Jurkat, Clone E6-1 (cell line): ENCODE results near the gene COX7A1.
"Not testable (repeated sequence)": the region's sequence is repeated elsewhere in the genome, so short reads cannot be mapped to it uniquely, and the experiment has no call there.

Experiments used
- DNase-seq: peaks from one replicate; pipeline ENCODE4 v3.0.0-alpha.2; 2011; ENCODE audit warnings: low read depth, low spot score
- H3K4me3 ChIP-seq: 2 replicates; pipeline ENCODE4 v1.5.1; 2011; ENCODE audit warnings: mild to moderate bottlenecking, low read length, control low read depth, moderate library complexity

The COX7A1 gene

DNA sequence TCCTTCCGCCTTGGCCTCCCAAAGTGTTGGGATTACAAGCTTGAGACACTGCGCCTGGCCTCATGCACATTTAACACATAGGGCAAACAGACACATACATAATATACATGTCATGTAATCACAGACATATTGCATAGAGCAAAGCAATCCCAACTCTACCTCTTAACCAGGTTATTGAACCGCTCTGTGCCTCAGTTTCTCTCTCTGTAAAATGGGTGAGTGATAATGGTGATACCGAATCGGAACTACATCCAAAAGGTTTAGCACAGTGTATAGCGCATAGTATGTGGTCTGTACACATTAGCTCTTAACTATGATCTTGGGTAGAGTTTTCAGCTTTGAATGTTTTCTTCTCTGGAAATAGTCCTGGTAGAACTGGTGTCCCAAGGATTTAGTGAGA lies 7.6 kb downstream of the COX7A1 start:
- no peak overlapping the region for H3K4me3 ChIP-seq
- no peak for DNase-seq

DNA sequence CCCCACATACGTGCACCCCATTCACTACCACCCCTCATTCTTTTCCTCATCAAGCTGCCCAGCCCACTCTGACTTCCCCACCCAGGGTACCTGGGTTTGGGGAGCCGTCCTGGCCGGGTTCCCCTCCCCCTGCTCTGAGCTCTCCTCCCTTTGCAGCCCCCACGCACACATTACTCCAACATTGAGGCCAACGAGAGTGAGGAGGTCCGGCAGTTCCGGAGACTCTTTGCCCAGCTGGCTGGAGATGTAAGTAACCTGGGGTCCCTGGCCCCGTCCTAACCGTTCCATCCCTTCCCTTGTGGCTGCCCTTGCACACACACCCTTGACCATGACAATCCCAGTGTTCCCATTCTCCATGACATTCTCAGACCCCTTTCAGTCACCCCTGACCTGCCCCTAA lies 9.8 kb downstream of the COX7A1 start:
- no peak overlapping the region for H3K4me3 ChIP-seq
- DNase-seq = no peak

DNA sequence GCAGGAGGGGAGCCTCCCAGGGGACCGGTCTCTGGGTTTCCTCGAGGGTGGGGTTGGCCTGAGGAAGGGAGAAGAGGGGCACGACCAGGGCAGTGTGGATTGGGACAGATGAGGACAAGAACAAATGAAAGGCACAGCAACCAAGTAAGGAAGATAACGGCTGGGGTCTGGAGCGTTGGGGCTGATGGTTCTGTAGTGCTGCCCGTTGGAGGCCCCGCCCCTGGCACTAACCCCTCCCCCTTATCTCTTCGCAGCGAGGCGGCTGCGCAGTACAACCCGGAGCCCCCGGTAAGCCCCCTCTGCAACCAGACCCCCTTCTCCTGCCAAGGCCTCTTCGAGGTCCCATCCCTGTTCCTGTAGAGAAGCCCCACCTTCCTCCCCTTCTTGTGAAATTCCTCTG lies 10.2 kb downstream of the COX7A1 start:
- DNase-seq = no peak
- H3K4me3 ChIP-seq = no peak overlapping the region

DNA sequence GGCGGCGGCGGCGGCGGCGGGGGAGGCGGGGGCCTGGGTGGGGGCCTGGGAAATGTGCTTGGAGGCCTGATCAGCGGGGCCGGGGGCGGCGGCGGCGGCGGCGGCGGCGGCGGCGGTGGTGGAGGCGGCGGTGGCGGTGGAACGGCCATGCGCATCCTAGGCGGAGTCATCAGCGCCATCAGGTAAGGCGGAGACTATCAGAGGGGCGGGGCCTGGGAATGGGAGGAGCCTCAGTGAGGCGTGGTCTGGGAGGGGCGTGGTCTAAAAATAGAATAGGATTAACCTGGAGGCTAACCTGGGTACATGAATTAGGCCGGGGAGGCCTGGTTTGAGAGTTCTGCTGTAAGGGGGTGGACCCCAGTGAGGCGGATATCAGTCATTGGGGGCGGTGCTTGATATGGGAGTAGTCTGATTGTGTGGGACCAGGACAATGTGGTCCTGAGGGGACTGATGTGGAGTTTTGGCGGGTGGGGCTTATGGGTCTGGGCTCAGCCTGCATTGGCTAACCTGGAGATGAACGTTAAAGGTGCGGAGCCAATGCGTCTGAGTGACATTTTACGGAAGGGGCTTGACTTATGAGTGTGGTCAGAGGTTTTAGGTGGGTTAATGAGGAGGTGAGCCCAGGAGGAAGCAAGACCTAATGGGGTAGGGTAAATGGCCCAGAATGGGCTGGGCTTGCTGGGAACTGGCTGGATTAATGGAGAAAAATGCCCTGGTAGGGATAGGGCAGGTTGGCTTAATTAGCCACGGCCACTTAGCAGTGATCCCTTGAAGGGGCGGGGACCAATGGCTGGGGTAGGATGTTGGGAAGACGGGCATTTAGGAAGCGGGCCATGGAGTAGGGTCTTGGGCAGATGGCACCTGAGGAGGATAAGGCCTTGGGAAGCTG lies 11.0 kb downstream of the COX7A1 start:
- DNase-seq = peak; percentile 84
- H3K4me3 ChIP-seq = peak overlapping the region; percentile 97

DNA sequence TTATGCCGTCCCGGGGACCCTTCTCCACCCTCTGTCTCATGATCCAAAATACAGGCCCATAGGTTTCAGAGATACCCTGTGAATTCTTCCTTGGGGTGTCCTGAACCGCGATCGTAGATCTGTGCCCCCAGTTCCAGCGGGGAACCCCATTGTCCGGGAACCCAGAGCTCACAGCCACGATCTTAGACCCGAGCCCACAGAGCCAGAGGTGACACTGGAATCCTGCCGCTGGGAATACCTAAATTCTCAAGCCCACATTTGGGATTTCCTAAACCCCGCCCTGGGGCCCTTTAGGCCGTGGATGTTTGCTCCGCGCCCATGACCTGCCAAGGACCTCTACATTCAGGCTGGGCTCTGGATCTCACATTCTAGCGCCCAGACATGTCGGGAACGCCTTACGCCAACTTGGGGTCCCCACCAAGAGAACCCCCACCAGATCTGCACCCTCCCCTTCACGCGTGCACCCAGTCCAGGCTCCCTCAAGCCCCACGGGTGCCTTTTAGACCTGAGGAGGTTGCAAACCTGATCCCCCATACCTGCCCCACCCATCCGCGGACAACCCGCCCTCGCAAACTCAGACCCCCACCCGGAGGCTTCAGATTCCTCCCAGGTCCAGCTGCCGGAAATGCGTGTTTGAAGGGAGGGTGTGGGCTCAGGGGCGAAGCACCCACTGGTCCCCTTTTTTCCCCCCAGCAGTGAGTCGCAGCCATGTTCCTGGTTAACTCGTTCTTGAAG lies 11.8 kb downstream of the COX7A1 start:
- H3K4me3 ChIP-seq = peak overlapping the region; percentile 97
- DNase-seq = peak; percentile 57

DNA sequence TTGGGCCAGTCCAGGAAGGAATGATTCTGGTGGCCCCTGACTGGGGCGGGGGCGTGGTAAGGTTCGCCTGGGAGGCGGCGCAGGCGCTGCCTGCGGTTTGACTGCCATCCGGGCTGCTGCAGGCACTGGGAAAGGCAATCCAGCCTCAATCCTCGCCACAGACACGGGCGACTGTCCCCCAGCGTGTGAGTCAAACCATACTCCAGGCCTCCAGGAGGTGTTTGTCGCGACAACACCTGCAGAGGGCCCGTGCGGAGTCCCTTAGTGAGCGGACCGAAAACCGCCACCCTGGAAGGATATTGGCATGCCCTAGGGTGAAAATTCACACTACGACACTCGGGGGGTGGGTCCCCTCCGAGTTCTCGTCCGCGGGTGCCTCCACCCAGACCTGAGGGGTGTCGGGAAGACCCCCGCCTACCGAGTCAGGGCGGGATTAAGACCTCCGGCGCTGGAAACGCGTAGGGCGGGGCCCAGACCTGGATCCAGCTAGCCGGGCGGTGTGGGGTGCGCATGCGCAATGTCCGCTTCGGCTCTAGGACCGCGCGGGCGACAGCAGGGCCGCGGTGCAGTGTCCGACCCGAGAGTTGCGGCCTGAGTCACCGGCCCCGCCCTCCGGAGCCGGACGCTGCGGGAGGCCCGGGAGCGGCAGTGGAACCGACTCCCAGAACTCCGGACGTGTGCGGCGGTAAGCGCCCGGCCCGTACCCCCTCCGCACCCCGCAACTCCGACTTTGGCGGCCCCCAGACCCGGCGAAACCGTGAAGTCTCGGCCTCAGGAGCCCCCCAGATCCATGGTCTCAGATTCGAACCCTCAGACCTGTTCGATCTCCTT lies 12.6 kb downstream of the COX7A1 start, which contains the start of gene CAPNS1:
CAPNS1 (plus strand) TSS at position 594 of the 831 bp plus-strand sequence. CDS start 946 bp downstream, outside the sequence.
- DNase-seq = peak; percentile 89

DNA sequence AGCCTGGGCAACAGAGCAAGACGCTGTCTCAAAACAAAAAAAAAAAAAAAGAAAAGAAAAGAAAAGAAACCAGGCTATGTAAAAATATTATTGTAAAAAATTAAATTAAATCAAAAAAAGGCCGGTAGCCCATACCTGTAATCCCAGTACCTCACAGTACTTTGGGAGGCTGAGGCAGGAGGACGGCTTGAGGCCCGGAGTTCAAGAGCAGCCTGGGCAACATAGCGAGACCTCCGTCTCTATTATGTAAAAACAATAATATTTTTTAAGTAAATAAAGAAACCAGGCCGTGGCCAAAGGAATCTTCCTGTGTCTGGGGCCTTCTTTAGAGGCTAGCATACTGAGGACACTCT lies 13.2 kb downstream of the COX7A1 start:
- peak overlapping the region; percentile 97 for H3K4me3 ChIP-seq
- DNase-seq = no peak

More for the DNA sequence above, 12.6 kb downstream of the COX7A1 start, which contains the start of gene CAPNS1:
- H3K4me3 ChIP-seq = peak within 1 kb of the TSS; percentile 97

DNA sequence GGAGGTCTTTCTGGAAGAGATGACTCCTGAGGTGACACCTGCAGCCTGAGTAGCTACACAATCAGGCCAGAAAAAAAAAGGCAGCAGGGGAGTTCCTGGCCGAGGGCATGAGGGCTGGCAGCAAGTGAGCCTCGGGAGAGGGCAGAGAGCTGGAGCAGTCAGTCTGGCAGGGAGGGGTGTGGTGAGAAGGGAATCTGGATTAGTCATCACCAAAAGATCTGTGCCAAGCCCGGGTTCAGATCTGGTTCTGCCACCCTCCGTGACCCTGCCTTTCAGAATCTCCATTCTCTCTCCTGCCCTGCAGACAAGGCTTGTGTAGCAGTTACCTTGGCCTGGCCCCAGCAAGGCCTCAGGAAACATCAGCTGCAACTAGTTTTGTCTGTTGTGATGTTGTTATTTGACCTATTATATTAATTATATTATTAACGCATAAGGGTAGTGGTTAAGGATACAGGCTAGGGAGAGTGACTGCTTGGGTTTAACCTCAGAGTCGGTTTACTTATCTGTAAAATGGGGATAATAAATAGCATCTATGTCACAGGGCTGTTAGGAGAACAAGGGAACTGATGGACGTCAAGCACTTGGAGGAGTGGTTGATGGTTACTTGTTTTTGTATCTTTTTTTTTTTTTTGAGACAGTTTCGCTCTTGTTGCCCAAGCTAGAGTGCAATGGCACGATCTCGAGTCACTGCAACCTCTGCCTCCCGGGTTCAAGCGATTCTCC lies 15.1 kb downstream of the COX7A1 start:
- no peak for DNase-seq
- H3K4me3 ChIP-seq = no peak overlapping the region

DNA sequence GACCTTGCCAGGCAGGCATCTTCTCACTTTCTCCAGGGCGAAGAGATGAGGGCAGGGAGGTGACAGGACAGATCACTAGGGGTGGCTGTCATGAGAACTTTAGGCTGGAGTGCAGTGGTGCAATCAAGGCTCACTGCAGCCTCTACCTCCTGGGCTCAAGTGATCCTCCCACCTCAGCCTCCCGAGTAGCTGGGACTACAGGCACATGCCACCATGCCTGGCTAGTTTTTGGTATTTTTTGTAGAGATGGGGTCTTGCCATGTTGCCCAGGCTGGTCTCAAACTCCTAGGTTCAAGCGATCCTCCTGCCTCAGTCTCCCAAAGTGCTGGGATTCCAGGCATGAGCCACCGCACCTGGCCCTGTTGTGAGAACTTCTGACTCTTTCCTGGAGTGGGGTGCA lies 17.4 kb downstream of the COX7A1 start:
- DNase-seq, H3K4me3 ChIP-seq: not testable (repeated sequence)

DNA sequence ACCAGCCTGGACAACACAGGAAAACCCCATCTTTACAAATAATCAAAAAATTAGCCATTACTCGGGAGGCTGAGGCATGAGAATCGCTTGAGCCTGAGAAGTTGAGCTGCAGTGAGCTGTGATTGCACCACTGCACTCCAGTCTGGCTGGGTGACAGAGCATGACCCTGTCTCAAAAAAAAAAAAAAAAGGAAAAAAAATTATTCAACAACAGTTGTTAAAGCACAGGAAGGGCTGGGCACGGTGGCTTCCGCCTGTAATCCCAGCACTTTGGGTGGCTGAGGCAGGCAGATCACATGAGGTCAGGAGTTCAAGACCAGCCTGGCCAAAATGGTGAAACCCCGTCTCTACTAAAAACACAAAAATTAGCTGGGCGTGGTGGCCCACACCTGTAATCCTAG lies 21.0 kb downstream of the COX7A1 start:
- not testable (repeated sequence) for H3K4me3 ChIP-seq, DNase-seq

DNA sequence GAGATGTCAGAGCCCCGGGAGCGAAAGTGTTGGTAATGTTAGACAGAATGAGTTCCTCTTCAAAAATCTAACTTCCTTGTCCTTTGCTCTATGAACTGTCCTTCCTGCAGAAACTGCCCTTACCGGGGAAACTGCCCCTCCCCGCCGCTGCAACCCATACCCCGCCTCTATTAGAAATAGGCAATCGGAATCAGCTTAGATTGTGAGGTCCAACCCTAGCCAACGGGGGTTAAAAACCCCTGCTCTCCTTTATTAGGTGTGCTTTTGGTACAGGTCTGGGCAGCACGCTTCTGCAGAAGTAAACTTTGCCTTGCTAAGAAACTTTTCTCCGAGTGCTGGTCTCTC lies 23.9 kb downstream of the COX7A1 start:
- DNase-seq = no peak
- H3K4me3 ChIP-seq = peak overlapping the region; percentile 73

DNA sequence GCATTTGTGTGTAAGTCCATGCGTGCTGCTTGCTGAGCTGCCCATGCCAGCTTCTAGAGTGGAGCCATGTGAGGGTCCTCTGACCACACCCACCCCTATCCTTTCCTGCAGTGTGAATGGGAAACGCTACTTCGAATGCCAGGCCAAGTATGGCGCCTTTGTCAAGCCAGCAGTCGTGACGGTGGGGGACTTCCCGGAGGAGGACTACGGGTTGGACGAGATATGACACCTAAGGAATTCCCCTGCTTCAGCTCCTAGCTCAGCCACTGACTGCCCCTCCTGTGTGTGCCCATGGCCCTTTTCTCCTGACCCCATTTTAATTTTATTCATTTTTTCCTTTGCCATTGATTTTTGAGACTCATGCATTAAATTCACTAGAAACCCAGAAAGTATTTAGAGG lies 26.7 kb downstream of the COX7A1 start:
- no peak overlapping the region for H3K4me3 ChIP-seq
- DNase-seq = no peak

DNA sequence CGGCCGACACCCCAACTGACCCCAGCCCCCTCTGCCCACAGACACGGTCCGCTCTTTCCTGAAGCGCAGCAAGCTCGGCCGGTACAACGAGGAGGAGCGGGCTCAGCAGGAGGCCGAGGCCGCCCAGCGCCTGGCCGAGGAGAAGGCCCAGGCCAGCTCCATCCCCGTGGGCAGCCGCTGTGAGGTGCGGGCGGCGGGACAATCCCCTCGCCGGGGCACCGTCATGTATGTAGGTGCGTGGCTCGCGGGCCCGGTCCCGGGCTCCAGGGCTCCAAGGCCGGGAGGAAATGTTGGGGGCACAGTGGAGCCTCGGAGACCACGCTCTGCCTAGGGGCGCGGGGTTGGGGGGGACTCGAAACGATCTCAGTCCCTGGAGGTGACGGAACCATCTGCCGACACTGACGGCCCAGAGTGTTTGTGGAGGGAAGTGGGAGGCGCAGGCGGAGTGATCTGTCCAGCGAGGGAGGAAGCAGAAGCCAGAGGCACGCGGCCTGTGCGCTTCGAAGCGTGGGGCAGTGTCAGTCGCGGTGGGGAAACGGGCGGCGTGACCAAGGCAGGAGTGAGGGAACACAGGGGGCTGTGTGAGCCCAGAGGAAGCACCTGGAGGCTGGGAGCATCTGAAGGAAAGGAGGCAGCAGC lies 30.6 kb downstream of the COX7A1 start:
- no peak overlapping the region for H3K4me3 ChIP-seq
- DNase-seq = no peak

DNA sequence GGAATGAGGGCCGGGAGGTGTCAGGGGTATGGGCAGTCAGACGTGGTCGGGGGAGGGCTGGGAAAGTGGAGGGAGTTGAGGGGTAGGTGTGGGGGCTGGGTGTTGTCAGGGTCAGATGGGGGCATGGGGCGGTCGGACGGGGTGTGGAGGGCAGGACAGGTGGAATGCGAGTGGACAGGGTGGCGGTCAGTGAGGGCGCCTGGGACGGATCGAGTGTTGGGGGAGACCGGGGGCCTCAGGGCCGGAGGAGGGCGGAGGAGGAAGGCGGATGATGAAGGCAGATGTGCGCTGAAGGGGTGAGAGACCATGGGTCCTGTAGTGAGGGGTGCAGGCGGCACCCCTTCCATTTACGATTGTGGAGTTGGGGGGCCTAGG lies 31.3 kb downstream of the COX7A1 start:
- no peak for DNase-seq
- no peak overlapping the region for H3K4me3 ChIP-seq

DNA sequence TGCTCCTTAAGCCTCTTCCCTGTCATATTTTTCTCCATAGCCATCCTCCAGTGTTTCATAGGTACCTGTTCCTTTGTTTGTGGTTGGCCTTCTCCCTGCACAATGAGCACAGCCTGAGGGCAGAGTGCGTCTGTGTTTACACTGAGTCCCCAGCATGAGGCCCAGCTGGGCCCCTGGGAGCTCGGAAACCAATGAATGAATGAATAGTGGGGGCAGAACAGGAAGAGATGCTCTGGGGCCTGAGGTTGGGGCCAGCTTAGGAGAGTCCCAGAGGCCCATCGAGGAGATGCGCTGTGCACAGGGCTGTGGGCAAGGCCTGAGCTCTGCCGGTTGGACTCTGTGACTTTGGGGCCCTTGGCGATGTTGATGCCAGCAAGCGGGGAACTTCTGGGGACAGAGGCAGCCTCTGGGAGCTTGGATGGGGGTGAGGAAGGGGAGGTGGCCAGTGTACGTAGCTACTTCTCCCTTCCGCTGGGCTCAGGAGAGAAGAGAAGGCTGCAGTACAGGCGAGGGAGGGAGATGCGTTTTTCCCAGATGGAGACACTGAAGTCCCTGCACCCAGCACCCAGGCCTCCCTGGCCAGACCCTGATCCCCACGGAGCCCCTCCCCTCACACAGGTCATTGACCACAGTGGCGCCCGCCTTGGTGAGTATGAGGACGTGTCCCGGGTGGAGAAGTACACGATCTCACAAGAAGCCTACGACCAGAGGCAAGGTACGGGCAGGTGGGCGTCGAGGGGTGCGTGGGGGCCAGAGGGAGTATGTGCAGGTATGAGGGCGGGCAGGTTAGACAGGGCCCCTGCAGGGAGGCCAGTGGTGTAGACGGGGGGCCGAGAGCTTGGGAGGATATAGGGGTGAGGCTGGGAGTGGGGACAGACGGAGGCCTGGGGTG lies 31.9 kb downstream of the COX7A1 start:
- H3K4me3 ChIP-seq = no peak overlapping the region

DNA sequence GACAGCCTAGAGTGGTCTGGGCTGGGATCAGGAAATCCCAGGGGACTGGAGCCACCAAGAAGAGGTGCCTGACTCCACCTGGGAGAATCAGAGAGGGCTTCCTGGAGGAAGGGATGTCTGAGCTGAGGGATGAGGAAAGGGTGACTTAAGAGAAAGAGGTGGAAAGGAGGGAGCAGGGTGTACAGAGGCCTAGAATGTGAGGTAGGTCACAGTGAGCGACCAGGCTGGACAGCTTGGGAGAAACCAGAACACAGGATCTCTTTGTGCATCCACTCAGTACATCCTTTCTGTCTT lies 36.0 kb downstream of the COX7A1 start:
- no peak for DNase-seq
- H3K4me3 ChIP-seq = peak overlapping the region; percentile 79

More for the DNA sequence above, 31.9 kb downstream of the COX7A1 start:
- no peak for DNase-seq

DNA sequence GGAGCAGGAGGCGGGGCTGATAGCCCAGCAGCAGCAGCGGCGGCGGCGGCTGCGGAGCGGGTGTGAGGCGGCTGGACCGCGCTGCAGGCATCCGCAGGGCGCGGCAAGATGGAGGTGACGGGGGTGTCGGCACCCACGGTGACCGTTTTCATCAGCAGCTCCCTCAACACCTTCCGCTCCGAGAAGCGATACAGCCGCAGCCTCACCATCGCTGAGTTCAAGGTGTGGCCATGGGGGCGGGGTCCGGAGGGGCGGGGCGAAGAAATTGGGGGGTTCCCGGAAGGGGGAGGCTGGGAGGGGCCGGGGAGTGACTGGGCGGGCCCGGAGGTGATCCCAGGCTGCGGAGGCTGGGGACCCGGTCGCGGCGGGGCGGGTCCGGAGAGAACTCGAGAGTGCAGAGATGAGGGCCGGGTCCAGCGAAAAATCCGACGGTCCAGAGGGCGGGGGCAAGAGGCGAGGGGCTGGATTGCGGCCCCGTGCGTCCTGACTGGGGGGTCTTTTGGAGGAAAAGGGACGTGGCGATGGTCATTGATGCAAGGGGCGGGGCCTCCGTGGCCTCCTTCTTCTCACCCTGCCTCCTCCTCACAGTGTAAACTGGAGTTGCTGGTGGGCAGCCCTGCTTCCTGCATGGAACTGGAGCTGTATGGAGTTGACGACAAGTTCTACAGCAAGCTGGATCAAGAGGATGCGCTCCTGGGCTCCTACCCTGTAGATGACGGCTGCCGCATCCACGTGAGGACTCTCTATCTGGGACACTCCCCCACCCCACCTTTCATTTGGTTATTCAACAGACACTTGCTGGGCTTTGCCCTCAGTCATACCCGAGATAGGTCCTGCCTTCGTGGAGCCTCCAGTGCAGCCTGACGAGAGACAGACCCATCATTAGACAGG lies 36.5 kb downstream of the COX7A1 start, which contains the start of gene TBCB:
TBCB (plus strand) TSS at position 16 of the 891 bp plus-strand sequence; CDS start at position 109, 93 bp downstream.
- peak within 1 kb of the TSS; percentile 79 for H3K4me3 ChIP-seq
- DNase-seq = no peak
